Daoy (cell line): ENCODE measurements around the gene HS3ST5. TPM values are rescaled to one million over a fixed set of nuclear protein-coding genes. Genes with fewer than 3 reads are reported as not detected.
"Not testable (repeated sequence)": the region's sequence is repeated elsewhere in the genome, so short reads cannot be mapped to it uniquely, and the experiment has no call there.

Experiments used
- DNase-seq: peaks from one replicate; pipeline ENCODE4 v3.0.0-alpha.2; 2015; ENCODE audit warnings: low read depth
- total RNA-seq: library from RNA; depleted of rRNA; stranded (reverse); fragments of >200 nt; shearing (Covaris generic); gene quantifications from 2 replicates; pipeline ENCODE4 v1.2.3, GENCODE V29; 2014

HS3ST5 gene
- total RNA-seq, 1 experiment from 2014 or later: not detected

- DNase-seq: peak; percentile 7
Observed at GRCh38 chr6:114049367-114049966, 293.4 kb downstream of the HS3ST5 start.

GRCh38 chr6:114044566-114044965 is 298.3 kb downstream of the HS3ST5 start:
- not testable (repeated sequence) for DNase-seq

- DNase-seq: no peak
Observed at GRCh38 chr6:114042267-114043016, 300.4 kb downstream of the HS3ST5 start.

- DNase-seq: no peak
Observed at GRCh38 chr6:114040871-114041270, 302.0 kb downstream of the HS3ST5 start.

- DNase-seq: no peak
Observed at GRCh38 chr6:114039841-114040240, 303.0 kb downstream of the HS3ST5 start.

GRCh38 chr6:114033606-114034005 is 309.2 kb downstream of the HS3ST5 start:
- DNase-seq: no peak

GRCh38 chr6:114032721-114033120 is 310.1 kb downstream of the HS3ST5 start:
- DNase-seq: no peak

- DNase-seq: no peak
Observed at GRCh38 chr6:114030767-114031166, 312.1 kb downstream of the HS3ST5 start.

GRCh38 chr6:114024746-114025145 is 318.1 kb downstream of the HS3ST5 start:
- peak; percentile 11 for DNase-seq

- no peak for DNase-seq
Observed at GRCh38 chr6:114020196-114020595, 322.6 kb downstream of the HS3ST5 start.

GRCh38 chr6:114017146-114017545 is 325.7 kb downstream of the HS3ST5 start:
- peak; percentile 72 for DNase-seq

GRCh38 chr6:114014106-114014505 is 328.7 kb downstream of the HS3ST5 start:
- not testable (repeated sequence) for DNase-seq

GRCh38 chr6:114011486-114011885 is 331.3 kb downstream of the HS3ST5 start:
- DNase-seq: not testable (repeated sequence)

- no peak for DNase-seq
Observed at GRCh38 chr6:114010540-114010939, 332.3 kb downstream of the HS3ST5 start.

- DNase-seq: no peak
Observed at GRCh38 chr6:114009192-114009591, 333.6 kb downstream of the HS3ST5 start.

- DNase-seq: peak; percentile 5
Observed at GRCh38 chr6:114008331-114008730, 334.5 kb downstream of the HS3ST5 start.

- peak; percentile 61 for DNase-seq
Observed at GRCh38 chr6:114007516-114007915, 335.3 kb downstream of the HS3ST5 start.
